SU-DHL-6 (cell line): ENCODE results near the gene GABRD.

Source experiments
- EZH2phosphoT487 ChIP-seq: fragments of 200-600 bp; sonication (generic), shearing (Covaris generic); conservative IDR thresholded peaks from 2 replicates; pipeline ENCODE4 v1.6.1; 2018; ENCODE audit warnings: mild to moderate bottlenecking, antibody characterized with exemption, low read length, moderate library complexity, mixed read lengths
- TF ChIP-seq, protein P1 (sequence below): fragments of 200-600 bp; sonication (generic); IDR thresholded peaks from one replicate; pipeline ENCODE4 v1.5.1; 2017; ENCODE audit warnings: antibody characterized with exemption, mild to moderate bottlenecking, low read length, moderate library complexity; ENCODE audit not compliant: insufficient read depth, poor library complexity, severe bottlenecking

DNA sequence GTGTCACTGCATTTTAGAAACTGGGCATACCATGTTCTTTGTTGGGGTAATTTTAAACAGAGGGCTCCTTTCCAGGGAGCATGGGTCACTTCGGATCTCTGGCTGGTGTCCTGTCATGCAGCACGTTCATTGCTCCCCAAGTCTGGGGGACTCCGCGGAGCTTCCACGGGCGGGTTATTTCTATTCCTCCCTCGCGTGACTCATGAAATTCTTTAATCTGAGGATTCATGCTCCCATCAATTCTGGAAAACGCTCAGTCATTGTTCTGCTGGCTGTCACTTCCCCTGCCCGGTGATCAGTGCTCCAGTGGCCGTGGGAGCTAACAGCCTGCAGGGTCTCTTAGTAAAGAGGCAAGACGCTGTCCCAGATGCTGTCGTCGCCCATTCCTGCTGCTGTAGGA, 43.6 kb upstream of the GABRD start:
- TF ChIP-seq, protein P1, sequence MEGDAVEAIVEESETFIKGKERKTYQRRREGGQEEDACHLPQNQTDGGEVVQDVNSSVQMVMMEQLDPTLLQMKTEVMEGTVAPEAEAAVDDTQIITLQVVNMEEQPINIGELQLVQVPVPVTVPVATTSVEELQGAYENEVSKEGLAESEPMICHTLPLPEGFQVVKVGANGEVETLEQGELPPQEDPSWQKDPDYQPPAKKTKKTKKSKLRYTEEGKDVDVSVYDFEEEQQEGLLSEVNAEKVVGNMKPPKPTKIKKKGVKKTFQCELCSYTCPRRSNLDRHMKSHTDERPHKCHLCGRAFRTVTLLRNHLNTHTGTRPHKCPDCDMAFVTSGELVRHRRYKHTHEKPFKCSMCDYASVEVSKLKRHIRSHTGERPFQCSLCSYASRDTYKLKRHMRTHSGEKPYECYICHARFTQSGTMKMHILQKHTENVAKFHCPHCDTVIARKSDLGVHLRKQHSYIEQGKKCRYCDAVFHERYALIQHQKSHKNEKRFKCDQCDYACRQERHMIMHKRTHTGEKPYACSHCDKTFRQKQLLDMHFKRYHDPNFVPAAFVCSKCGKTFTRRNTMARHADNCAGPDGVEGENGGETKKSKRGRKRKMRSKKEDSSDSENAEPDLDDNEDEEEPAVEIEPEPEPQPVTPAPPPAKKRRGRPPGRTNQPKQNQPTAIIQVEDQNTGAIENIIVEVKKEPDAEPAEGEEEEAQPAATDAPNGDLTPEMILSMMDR = no peak
- TF ChIP-seq EZH2phosphoT487 = no peak
